SK-N-MC (cell line): ENCODE results near the gene ROCK1.

Source experiments
- DNase-seq: peaks from one replicate; pipeline ENCODE4 v3.0.0-alpha.2; 2011; ENCODE audit warnings: low read depth, low spot score
- H3K27ac ChIP-seq: fragments of 200-600 bp; sonication (generic); 2 replicates; pipeline ENCODE4 v1.5.1; 2016; ENCODE audit warnings: mixed run types
- H3K36me3 ChIP-seq: fragments of 200-600 bp; sonication (generic); 2 replicates; pipeline ENCODE4 v1.6.1; 2017; ENCODE audit warnings: antibody characterized with exemption, low read length, mixed read lengths; ENCODE audit not compliant: insufficient read depth
- H3K4me3 ChIP-seq: fragments of 200-600 bp; sonication (generic); 2 replicates; pipeline ENCODE4 v1.5.1; 2016
- H3K9ac ChIP-seq: fragments of 200-600 bp; sonication (generic); 2 replicates; pipeline ENCODE4 v1.8.0; 2017; ENCODE audit warnings: mixed run types, mixed read lengths; ENCODE audit not compliant: insufficient read length
- H3K9me3 ChIP-seq: fragments of 200-600 bp; sonication (generic); 2 replicates; pipeline ENCODE4 v1.6.1; 2017; ENCODE audit warnings: low read depth, mild to moderate bottlenecking, antibody characterized with exemption, low read length, moderate library complexity, mixed read lengths
- EZH2 ChIP-seq: fragments of 200-600 bp; sonication (generic); IDR thresholded peaks from one replicate; pipeline ENCODE4 v1.6.1; 2017; ENCODE audit warnings: antibody characterized with exemption
- FOXP2 ChIP-seq: optimal IDR thresholded peaks from 2 replicates; pipeline ENCODE3; 2011; ENCODE audit warnings: mild to moderate bottlenecking, moderate library complexity; ENCODE audit not compliant: insufficient read depth; ENCODE audit errors: extremely low read length, control extremely low read depth
- POLR2AphosphoS5 ChIP-seq: IDR thresholded peaks from 2 replicates; pipeline ENCODE4 v1.6.1; 2012; ENCODE audit warnings: mild to moderate bottlenecking, low read depth, low read length, borderline replicate concordance

Gene ROCK1

DNA sequence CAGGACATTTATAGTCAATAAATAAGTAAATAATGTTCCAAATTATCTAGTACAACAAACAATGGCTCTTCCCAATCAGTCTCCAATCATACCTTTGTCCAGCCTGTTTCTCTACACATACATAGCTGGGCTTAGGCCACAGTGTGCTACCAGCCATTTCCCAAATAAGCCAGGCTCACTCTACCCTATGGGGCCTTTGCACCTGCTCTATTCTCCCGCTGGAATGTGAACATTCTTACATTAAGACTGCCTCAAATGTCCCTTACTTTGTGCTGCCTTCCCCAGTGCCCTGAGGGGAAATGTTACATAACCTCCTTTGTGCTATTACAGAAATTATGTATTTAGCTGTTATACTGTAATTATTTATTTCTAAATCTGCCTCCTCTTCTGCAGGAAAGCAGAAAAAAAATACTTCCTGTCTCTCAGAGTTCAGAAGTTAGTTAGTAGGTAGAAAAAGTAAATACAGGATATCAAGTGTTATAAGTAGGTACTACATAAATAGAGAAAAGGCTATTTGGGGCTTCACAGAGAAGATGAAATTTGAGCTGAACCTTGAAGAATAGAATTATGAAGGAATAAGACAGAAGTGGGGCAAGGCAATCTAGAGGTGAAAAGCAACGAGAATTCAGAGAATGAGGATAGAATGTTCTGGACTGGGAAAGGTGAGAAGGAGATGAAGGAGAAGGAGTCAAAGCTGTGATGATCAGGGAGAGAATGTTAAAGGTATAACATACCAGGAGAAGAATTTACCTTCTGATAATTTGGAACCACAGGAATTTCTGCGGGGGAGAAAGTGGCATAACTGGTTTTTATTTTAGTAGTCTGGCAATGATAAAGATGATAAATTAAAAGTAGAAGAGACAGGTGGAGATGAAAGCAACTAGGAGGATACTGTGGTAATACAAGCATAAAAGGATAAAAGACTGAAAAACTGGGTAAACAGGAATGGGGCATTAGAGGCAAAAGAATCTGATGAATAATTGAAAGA is 37.0 kb downstream of the ROCK1 start:
- Histone ChIP-seq H3K4me3 (peak overlapping the region; percentile 36; the same call in 1 of the 2 replicates), H3K27ac (peak overlapping the region; percentile 36; the same call in 1 of the 2 replicates), H3K9ac (no peak overlapping the region), H3K36me3 (no peaks in the 10 kb centered on the region), H3K9me3 (no peaks in the 10 kb centered on the region)
- TF ChIP-seq POLR2AphosphoS5 (no peak), FOXP2 (no peak), EZH2 (no peak)
- peak; percentile 58 for DNase-seq

DNA sequence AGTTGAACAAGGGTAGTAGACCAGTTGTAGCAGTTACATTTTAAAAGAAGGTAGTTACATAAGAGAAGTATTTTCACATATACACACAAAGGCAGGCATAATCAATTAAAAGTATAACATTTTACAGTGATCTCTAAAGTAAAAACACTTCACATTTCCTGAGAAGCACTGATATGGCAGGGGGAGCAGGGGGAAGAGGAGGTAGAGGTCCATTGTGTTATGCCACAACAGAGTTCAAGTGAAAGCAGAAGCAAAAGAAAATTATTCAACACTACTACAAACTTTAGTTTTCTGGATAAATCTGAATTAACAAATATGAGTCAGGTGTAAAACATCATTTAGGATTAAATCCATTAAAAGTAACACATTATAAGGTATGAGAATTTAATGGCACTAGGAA is 38.4 kb downstream of the ROCK1 start:
- H3K27ac ChIP-seq = no peak overlapping the region
- TF ChIP-seq FOXP2 (no peak), POLR2AphosphoS5 (no peak), EZH2 (no peak)
- H3K9ac ChIP-seq = no peak overlapping the region
- no peak overlapping the region for H3K4me3 ChIP-seq
- no peaks in the 10 kb centered on the region; the same call in 1 of the 2 replicates for H3K36me3 ChIP-seq
- DNase-seq = no peak
- no peaks in the 10 kb centered on the region for H3K9me3 ChIP-seq

DNA sequence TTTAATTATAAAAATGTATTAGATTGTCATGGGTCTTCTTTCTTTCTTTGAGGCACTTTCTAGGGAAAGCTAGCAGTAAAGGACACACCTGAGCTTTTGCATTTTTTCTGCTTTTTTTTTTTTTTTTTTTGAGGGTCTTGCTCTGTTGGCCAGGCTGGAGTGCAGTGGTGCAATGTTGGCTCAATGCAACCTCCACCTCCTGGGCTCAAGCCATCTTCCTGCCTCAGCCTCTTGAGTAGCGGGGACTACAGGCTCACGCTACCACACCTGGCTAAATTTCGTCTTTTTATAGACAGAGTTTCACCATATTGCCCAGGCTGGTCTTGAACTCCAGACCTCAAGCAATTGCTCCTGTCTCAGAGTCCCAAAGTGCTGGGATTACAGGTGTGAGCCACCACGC is 40.5 kb downstream of the ROCK1 start:
- Histone ChIP-seq H3K27ac (no peak overlapping the region), H3K36me3 (no peaks in the 10 kb centered on the region; the same call in 1 of the 2 replicates), H3K4me3 (no peak overlapping the region), H3K9ac (no peak overlapping the region), H3K9me3 (no peaks in the 10 kb centered on the region)
- TF ChIP-seq FOXP2 (no peak), POLR2AphosphoS5 (no peak), EZH2 (no peak)
- DNase-seq = no peak

DNA sequence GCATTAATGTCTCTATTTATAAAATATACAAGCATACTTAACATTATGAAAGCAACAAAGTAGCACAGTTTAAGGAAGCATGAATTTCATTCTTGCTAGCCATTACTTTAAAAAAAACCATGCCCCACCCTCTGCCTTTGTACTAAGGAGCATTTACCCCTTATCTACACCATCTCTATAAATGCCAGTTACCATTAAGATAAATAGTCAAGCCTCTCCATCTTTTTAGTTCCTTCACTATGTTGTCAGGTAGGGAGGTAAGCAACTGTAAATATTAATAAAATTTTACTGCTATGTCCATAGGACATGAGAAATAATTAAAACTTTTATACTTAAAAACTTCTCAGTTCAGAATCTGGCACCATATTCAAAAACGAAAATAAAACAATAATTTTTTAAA is 42.1 kb downstream of the ROCK1 start:
- no peak overlapping the region for H3K9ac ChIP-seq
- H3K9me3 ChIP-seq = no peaks in the 10 kb centered on the region
- H3K27ac ChIP-seq = no peak overlapping the region
- no peak overlapping the region for H3K4me3 ChIP-seq
- no peaks in the 10 kb centered on the region; the same call in 1 of the 2 replicates for H3K36me3 ChIP-seq
- no peak for TF ChIP-seq POLR2AphosphoS5
- TF ChIP-seq EZH2 = no peak
- TF ChIP-seq FOXP2 = no peak
- DNase-seq = no peak

DNA sequence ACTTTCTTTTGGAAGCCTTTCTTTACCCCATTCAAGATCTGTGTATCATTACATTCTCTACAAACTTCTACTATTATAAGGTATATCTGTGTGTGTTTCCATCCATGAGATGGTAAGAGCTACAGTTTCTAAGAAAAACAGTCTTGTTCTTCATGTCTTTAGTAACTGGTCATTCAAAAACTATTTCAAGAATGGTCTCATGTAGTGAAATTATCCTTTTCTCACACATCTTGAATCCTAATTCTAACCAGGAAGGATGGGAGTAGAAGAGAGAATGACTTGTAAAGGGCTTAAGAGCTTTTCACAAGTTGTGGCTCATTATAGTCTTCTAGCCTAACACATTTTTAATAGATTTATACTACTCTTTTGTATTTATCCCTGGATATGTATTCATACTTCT is 47.3 kb downstream of the ROCK1 start:
- no peak for DNase-seq
- no peaks in the 10 kb centered on the region; the same call in 1 of the 2 replicates for H3K36me3 ChIP-seq

DNA sequence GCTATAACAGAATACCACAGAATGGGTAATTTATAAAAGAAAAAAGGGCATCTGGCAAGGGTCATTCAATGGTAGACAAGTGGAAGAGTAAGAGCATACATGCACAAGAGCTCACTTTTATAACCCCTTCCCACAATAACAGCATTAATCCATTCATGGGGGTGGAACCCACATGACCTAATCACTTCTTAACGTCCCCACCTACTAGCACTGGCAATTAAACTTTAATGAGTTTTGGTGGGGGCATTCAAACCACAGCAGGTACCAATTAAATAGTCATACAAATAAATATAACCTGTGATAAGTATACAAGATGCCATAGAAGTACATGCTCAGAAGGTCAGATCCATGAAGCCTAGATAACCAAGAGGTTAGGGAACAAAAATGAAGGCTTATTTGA is 48.6 kb downstream of the ROCK1 start:
- no peak for TF ChIP-seq FOXP2
- TF ChIP-seq EZH2 = no peak
- TF ChIP-seq POLR2AphosphoS5 = no peak
- Histone ChIP-seq H3K36me3 (no peaks in the 10 kb centered on the region), H3K27ac (no peak overlapping the region), H3K9ac (no peak overlapping the region), H3K9me3 (no peaks in the 10 kb centered on the region), H3K4me3 (no peak overlapping the region)
- DNase-seq = no peak

More for the DNA sequence above, 47.3 kb downstream of the ROCK1 start:
- H3K27ac ChIP-seq = no peak overlapping the region
- H3K9ac ChIP-seq = no peak overlapping the region
- H3K4me3 ChIP-seq = no peak overlapping the region
- no peaks in the 10 kb centered on the region for H3K9me3 ChIP-seq
- TF ChIP-seq FOXP2 (no peak), EZH2 (no peak), POLR2AphosphoS5 (no peak)

DNA sequence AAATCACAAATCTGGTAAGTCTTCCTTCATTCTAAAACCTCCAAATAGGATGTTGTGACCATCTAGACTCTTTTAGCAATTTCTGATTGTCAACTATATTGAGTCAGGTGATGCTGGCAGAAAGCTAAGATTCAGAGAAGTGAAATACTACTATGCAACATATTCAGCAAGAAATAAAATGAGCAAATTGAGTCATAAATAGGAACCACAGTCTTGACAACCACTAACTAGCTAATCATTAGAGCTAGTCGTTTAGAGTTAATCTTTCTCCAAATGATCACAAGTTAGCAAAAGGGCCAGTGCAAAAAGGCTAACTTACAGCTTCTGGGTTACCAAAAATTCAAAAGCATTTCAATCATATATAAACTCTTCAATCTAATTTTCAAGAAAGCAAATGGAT is 54.5 kb downstream of the ROCK1 start:
- DNase-seq = no peak
- H3K36me3 ChIP-seq = no peaks in the 10 kb centered on the region
- TF ChIP-seq EZH2 (no peak), FOXP2 (no peak), POLR2AphosphoS5 (no peak)
- no peak overlapping the region for H3K27ac ChIP-seq
- no peaks in the 10 kb centered on the region for H3K9me3 ChIP-seq
- no peak overlapping the region for H3K9ac ChIP-seq
- H3K4me3 ChIP-seq = no peak overlapping the region

DNA sequence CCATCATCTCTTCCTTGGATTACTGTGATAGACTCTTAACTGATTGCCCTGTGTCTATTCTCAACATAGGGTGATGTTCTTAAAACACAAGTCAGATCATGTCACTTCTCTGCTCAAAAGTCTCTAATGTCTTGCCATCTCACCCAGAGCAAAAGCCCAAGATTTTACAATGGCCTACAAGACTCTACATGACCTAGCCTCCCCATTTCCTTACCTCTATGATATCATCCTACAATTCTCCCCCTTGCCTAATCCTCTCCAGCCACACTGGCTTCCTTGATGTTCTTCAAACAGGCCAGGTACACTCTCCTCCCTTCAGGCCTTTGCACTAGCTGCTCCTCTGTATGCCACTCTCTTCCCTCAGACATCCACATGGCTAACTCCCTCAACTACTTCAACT is 55.1 kb downstream of the ROCK1 start:
- no peaks in the 10 kb centered on the region for H3K36me3 ChIP-seq
- H3K9me3 ChIP-seq = no peaks in the 10 kb centered on the region
- H3K4me3 ChIP-seq = no peak overlapping the region
- no peak for DNase-seq
- H3K9ac ChIP-seq = no peak overlapping the region
- H3K27ac ChIP-seq = no peak overlapping the region
- TF ChIP-seq POLR2AphosphoS5 = no peak
- TF ChIP-seq EZH2 = no peak
- no peak for TF ChIP-seq FOXP2

DNA sequence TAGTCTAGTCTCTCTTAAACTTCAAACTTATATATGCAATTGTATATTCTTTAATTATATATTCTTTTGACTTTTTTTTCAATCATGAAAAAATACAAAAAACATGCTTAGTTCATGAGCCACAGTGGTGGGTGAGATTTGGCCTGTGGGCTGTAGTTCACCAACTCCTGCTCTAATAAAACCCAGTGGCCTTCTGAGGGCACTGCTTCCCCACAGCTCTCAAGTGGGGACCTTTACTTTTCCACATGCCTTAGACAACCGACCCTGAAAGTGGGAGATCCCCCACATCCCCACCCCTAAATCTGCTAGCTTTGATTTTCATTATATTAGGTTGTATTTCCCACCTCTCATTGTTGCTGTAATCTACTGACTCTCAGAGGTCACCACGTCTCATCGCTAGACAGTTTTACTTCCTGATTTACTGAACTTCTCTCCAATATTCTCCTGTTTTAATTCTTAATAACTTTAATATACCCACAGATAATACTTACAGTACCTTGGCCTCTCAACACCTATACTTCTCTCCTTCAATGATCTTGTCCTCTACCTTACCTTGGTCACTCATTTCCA is 57.3 kb downstream of the ROCK1 start:
- Histone ChIP-seq H3K27ac (no peak overlapping the region), H3K36me3 (no peaks in the 10 kb centered on the region), H3K9me3 (no peaks in the 10 kb centered on the region), H3K4me3 (no peak overlapping the region), H3K9ac (no peak overlapping the region)
- DNase-seq = no peak
- TF ChIP-seq POLR2AphosphoS5 (no peak), EZH2 (no peak), FOXP2 (no peak)
